GM19043 (cell line): ENCODE measurements around the gene CD44.

Experiments
- ATAC-seq: cut with Tn5 transposase; IDR thresholded peaks from one replicate; pipeline ENCODE4 v1.9.1; 2021; ENCODE audit warnings: low read depth; ENCODE audit not compliant: unreplicated experiment

CD44 gene

GRCh38 chr11:35233518-35233917 lies 94.5 kb downstream of the CD44 start:
- no peak for ATAC-seq

GRCh38 chr11:35234460-35235156 lies 95.6 kb downstream of the CD44 start:
- ATAC-seq, result no peak

GRCh38 chr11:35235157-35235468 lies 96.1 kb downstream of the CD44 start:
- ATAC-seq, result no peak

GRCh38 chr11:35235498-35235897 lies 96.5 kb downstream of the CD44 start:
- no peak for ATAC-seq

GRCh38 chr11:35235936-35236666 lies 97.1 kb downstream of the CD44 start:
- ATAC-seq, result no peak

GRCh38 chr11:35236667-35237003 lies 97.7 kb downstream of the CD44 start:
- no peak for ATAC-seq

- no peak for ATAC-seq
Observed at GRCh38 chr11:35237351-35237750, 98.4 kb downstream of the CD44 start.

- ATAC-seq, result no peak
Observed at GRCh38 chr11:35237860-35238715, 99.1 kb downstream of the CD44 start.

GRCh38 chr11:35238882-35239281 lies 99.9 kb downstream of the CD44 start:
- no peak for ATAC-seq

- no peak for ATAC-seq
Observed at GRCh38 chr11:35239471-35240075, 100.6 kb downstream of the CD44 start.

GRCh38 chr11:35241083-35241482 lies 102.1 kb downstream of the CD44 start:
- no peak for ATAC-seq

GRCh38 chr11:35241531-35241930 lies 102.6 kb downstream of the CD44 start:
- ATAC-seq, result no peak

GRCh38 chr11:35242412-35243242 lies 103.7 kb downstream of the CD44 start:
- no peak for ATAC-seq

- ATAC-seq, result no peak
Observed at GRCh38 chr11:35243774-35244173, 104.8 kb downstream of the CD44 start.

GRCh38 chr11:35245056-35245455 lies 106.1 kb downstream of the CD44 start:
- ATAC-seq, result no peak

GRCh38 chr11:35245786-35246185 lies 106.8 kb downstream of the CD44 start:
- ATAC-seq, result no peak

GRCh38 chr11:35246745-35247144 lies 107.8 kb downstream of the CD44 start:
- ATAC-seq, result no peak

GRCh38 chr11:35247428-35247827 lies 108.5 kb downstream of the CD44 start:
- no peak for ATAC-seq

- ATAC-seq, result no peak
Observed at GRCh38 chr11:35247863-35248262, 108.9 kb downstream of the CD44 start.

- ATAC-seq, result no peak
Observed at GRCh38 chr11:35248558-35249323, 109.8 kb downstream of the CD44 start.
